HepG2 (cell line): ENCODE measurements around the gene AHCY. TPM values are rescaled to one million over a fixed set of nuclear protein-coding genes. Genes with fewer than 3 reads are reported as not detected.
"Not testable (repeated sequence)": the region's sequence is repeated elsewhere in the genome, so short reads cannot be mapped to it uniquely, and the experiment has no call there.

Experiments
- ATAC-seq: fragments of 200-7000 bp; cut with Tn5 transposase; 3 replicates; pipeline ENCODE4 v1.9.1; 2020; ENCODE audit warnings: mild to moderate bottlenecking, moderate library complexity
- BruUV-seq: library from RNA; stranded (reverse); fragments of 400-500 nt; replicated peaks from 2 replicates; lab custom pipeline; 2021; lab: Mats Ljungman, UMichigan
- CTCF ChIA-PET: fragments of 300-600 bp; formaldehyde crosslinking; extraction: SDS; loops from one replicate; lab custom pipeline; 2021; ENCODE audit warnings: low total read pairs, inconsistent platforms, low intra/inter-chr PET ratio; lab: Yijun Ruan, JAX
- POLR2A ChIA-PET: fragments of 350-600 bp; sonication (Branson Sonifier 250); formaldehyde crosslinking; loops from one replicate; lab custom pipeline; 2020; ENCODE audit warnings: antibody characterized with exemption, inconsistent platforms; lab: Yijun Ruan, JAX
- DNase-seq: peaks from one replicate; pipeline ENCODE4 v3.0.0-alpha.2; 2015; ENCODE audit warnings: low spot score
- FAIRE-seq: peaks from 3 replicates; lab custom pipeline; 2011; peaks lifted over from hg19 to GRCh38; lab: Jason Lieb, UNC
- H2AFZ ChIP-seq: one replicate; pipeline ENCODE4 v1.6.1; 2011; ENCODE audit warnings: low read length, inconsistent platforms
- H3K27ac ChIP-seq: fragments of 300-600 bp; 3 replicates; pipeline ENCODE4 v1.8.0; 2011; ENCODE audit warnings: mixed run types, mild to moderate bottlenecking, mixed read lengths, low read length, inconsistent platforms; ENCODE audit not compliant: insufficient read depth; ENCODE audit errors: extremely low read length
- H3K27me3 ChIP-seq, 2 experiments: fragments of 200-600 bp in 1 of 2; 2 replicates in 1 of 2; 3 replicates in 1 of 2; pipeline versions ENCODE4 v1.6.0 to v1.8.0; 2011; ENCODE audit warnings: low read length in 2 of 2, mild to moderate bottlenecking in 2 of 2, moderate library complexity in 2 of 2, inconsistent platforms in 1 of 2; ENCODE audit not compliant: insufficient read depth in 2 of 2, control insufficient read depth in 1 of 2
- H3K36me3 ChIP-seq, 2 experiments: fragments of 200-600 bp in 1 of 2; replicated peaks in 1 of 2; 2 replicates in 1 of 2; 3 replicates in 1 of 2; pipeline versions ENCODE4 v1.5.1 to v1.8.0; 2011; ENCODE audit warnings: low read length in 2 of 2, inconsistent platforms in 1 of 2; ENCODE audit not compliant: insufficient read depth in 2 of 2, control insufficient read depth in 1 of 2
- H3K4me1 ChIP-seq: 2 replicates; pipeline ENCODE4 v1.5.1; 2012; ENCODE audit warnings: low read length, inconsistent platforms; ENCODE audit not compliant: insufficient read depth
- H3K4me2 ChIP-seq: 2 replicates; pipeline ENCODE4 v1.6.0; 2011; ENCODE audit warnings: low read depth, low read length, inconsistent platforms
- H3K4me3 ChIP-seq, 3 experiments: fragments of 200-600 bp in 1 of 3; sonication (generic), shearing (Covaris generic) in 1 of 3; replicated peaks in 1 of 3; 2 replicates each; pipeline ENCODE4 v1.5.1; 2011 to 2016; ENCODE audit warnings: low read length in 3 of 3, inconsistent platforms in 2 of 3, low read depth in 2 of 3, mild to moderate bottlenecking in 2 of 3, control low read depth in 1 of 3, mixed read lengths in 1 of 3; ENCODE audit not compliant: insufficient read depth in 1 of 3
- H3K79me2 ChIP-seq: one replicate; pipeline ENCODE4 v1.6.1; 2011; ENCODE audit warnings: low read length, inconsistent platforms; ENCODE audit not compliant: insufficient read depth
- H3K9ac ChIP-seq: 2 replicates; pipeline ENCODE4 v1.6.0; 2011; ENCODE audit warnings: mild to moderate bottlenecking, low read depth, low read length, inconsistent platforms; ENCODE audit not compliant: insufficient read depth
- H3K9me3 ChIP-seq: 2 replicates; pipeline ENCODE4 v1.5.1; 2012; ENCODE audit warnings: mild to moderate bottlenecking, low read length
- H4K20me1 ChIP-seq: 2 replicates; pipeline ENCODE4 v1.6.0; 2011; ENCODE audit warnings: inconsistent platforms, mild to moderate bottlenecking, low read length, moderate library complexity; ENCODE audit not compliant: insufficient read depth
- CHCHD3 ChIP-seq: sonication (generic); formaldehyde crosslinking; IDR thresholded peaks from 2 replicates; pipeline ENCODE4 v1.8.0; 2022; ENCODE audit warnings: mild to moderate bottlenecking, missing genetic modification reagents, moderate library complexity
- ETV6 ChIP-seq: sonication (generic); formaldehyde crosslinking; conservative IDR thresholded peaks from 2 replicates; pipeline ENCODE4 v1.4.0; 2020; ENCODE audit warnings: missing genetic modification reagents
- HNRNPL ChIP-seq: fragments of 200-400 bp; formaldehyde crosslinking; IDR thresholded peaks from 2 replicates; pipeline ENCODE4 v1.6.1; 2017; ENCODE audit warnings: mild to moderate bottlenecking, low read depth, low read length
- PITX1 ChIP-seq: sonication (generic); formaldehyde crosslinking; IDR thresholded peaks from 2 replicates; pipeline ENCODE4 v1.5.1; 2020; ENCODE audit warnings: mild to moderate bottlenecking, missing genetic modification reagents
- ZZZ3 ChIP-seq: sonication (generic); formaldehyde crosslinking; IDR thresholded peaks from 2 replicates; pipeline ENCODE4 v1.4.0; 2020; ENCODE audit warnings: missing genetic modification reagents, mild to moderate bottlenecking, borderline replicate concordance
- WGBS: methylation state at CpG from one replicate; pipeline ENCODE4 v1.1.6; 2017; ENCODE audit warnings: low lambda C conversion rate; 5-methylcytosine and 5-hydroxymethylcytosine counted together
- in situ Hi-C: cut with HindIII; loops from 2 replicates; pipeline ENCODE4 v1.10.0; 2017; ENCODE audit warnings: low pct_unique_long_range_greater_than_20kb; ENCODE audit not compliant: extremely low pct_ligation_motif_present
- intact Hi-C: fragments of 100-400 bp; cut with micrococcal nuclease; formaldehyde crosslinking; loops from one replicate; pipeline ENCODE4 v1.10.0; 2022; ENCODE audit not compliant: unreplicated experiment
- polyA plus RNA-seq, 8 experiments: library from polyadenylated mRNA; depleted of rRNA in 3 of 8; stranded (reverse) in 7 of 8; unstranded in 1 of 8; fragments of >200 nt; fragmentation: Illumina TruSeq in 4 of 8; extraction: Trizol in 4 of 8; gene quantifications; 2 replicates each; pipeline versions ENCODE4 v1.2.1 to v1.2.3, GENCODE V29; 2011 to 2016; ENCODE audit warnings: low read depth in 4 of 8, missing spikeins in 1 of 8, mixed read lengths in 1 of 8; ENCODE audit not compliant: insufficient read depth in 1 of 8
- total RNA-seq, 5 experiments: library from RNA; depleted of rRNA; stranded (reverse); fragments of >200 nt; fragmentation: Illumina TruSeq; extraction: Trizol; gene quantifications; 2 replicates each; pipeline ENCODE4 v1.2.3, GENCODE V29; 2016; ENCODE audit warnings: low read depth in 1 of 5
- TF ChIP-seq, protein P1 (sequence below): sonication (generic); formaldehyde crosslinking; IDR thresholded peaks from 2 replicates; pipeline ENCODE4 v1.5.1; 2020; ENCODE audit warnings: mild to moderate bottlenecking, missing genetic modification reagents, moderate library complexity

The AHCY gene
- total and polyA plus RNA-seq, 2 of the 13 experiments (the other 11 are each of a cell fraction or from before 2014, with no cell fraction given): 407 to 419 TPM

- Histone ChIP-seq H3K79me2 (no peaks in the 10 kb centered on the region), H3K9me3 (no peaks in the 10 kb centered on the region), H3K4me1 (no peaks in the 10 kb centered on the region), H3K27me3 (peaks cover 0 to 12% of the 10 kb centered on the region in 2 experiments; a peak in 1 of 5 replicates), H4K20me1 (no peaks in the 10 kb centered on the region), H3K4me3 (no peak overlapping the region), H2AFZ (no peak overlapping the region), H3K9ac (no peak overlapping the region), H3K36me3 (no peaks in the 10 kb centered on the region), H3K27ac (no peak overlapping the region), H3K4me2 (no peak overlapping the region)
- CTCF ChIA-PET: no interaction called here
- WGBS: 39% methylated on average over 1 of the region's 1 CpG
- TF ChIP-seq PITX1 (CRISPR knock-in tag) (no peak), ZZZ3 (CRISPR knock-in tag) (no peak), ETV6 (no peak), HNRNPL (no peak), CHCHD3 (CRISPR knock-in tag) (no peak)
- TF ChIP-seq, protein P1, sequence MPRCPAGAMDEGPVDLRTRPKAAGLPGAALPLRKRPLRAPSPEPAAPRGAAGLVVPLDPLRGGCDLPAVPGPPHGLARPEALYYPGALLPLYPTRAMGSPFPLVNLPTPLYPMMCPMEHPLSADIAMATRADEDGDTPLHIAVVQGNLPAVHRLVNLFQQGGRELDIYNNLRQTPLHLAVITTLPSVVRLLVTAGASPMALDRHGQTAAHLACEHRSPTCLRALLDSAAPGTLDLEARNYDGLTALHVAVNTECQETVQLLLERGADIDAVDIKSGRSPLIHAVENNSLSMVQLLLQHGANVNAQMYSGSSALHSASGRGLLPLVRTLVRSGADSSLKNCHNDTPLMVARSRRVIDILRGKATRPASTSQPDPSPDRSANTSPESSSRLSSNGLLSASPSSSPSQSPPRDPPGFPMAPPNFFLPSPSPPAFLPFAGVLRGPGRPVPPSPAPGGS (CRISPR knock-in tag): no peak
- in situ Hi-C loops: no loop called here
- DNase-seq (no peak), FAIRE-seq (no peak), ATAC-seq (no peak)
- intact Hi-C loops: no loop called here
- POLR2A ChIA-PET: no interaction called here
- BruUV-seq: no TSS peak
These were observed 60.3 kb downstream of the AHCY start for GRCh38 chr20:34242879-34243278.

DNA sequence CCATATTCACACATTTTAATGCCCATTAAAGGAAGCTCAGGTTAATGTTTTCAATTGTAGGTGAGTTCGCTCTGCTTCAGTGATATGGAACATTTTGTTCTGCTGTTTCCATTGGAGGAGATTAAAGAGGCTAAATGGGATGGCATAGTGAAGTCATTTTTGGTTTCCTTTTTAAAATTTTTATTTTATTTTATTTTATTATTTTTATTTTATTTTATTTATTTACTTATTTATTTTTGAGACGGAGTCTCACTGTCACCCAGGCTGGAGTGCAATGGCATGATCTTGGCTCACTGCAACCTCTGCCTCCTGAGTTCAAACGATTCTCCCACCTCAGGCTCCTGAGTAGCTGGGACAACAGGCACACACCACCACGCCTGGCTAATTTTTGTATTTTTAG lies 61.1 kb downstream of the AHCY start:
- H3K9ac ChIP-seq, DNase-seq, H3K36me3 ChIP-seq, H3K27ac ChIP-seq, H3K4me2 ChIP-seq, intact Hi-C loops, CTCF ChIA-PET, POLR2A ChIA-PET, H3K79me2 ChIP-seq, H3K4me1 ChIP-seq, H3K4me3 ChIP-seq, H2AFZ ChIP-seq, in situ Hi-C loops, FAIRE-seq, BruUV-seq, H4K20me1 ChIP-seq, ATAC-seq, H3K9me3 ChIP-seq: not testable (repeated sequence)
- peaks cover 0 to 12% of the 10 kb centered on the region in 2 experiments; a peak in 1 of 5 replicates for H3K27me3 ChIP-seq
- WGBS: 50% methylated on average over 4 of the region's 4 CpGs
